ENCODE results near the gene AMBRA1. TPM values are rescaled to one million over a fixed set of nuclear protein-coding genes. Genes with fewer than 3 reads are reported as not detected.

AMBRA1 gene
- total RNA-seq, 1 donor from 2014 or later = 25.1 TPM

DNA sequence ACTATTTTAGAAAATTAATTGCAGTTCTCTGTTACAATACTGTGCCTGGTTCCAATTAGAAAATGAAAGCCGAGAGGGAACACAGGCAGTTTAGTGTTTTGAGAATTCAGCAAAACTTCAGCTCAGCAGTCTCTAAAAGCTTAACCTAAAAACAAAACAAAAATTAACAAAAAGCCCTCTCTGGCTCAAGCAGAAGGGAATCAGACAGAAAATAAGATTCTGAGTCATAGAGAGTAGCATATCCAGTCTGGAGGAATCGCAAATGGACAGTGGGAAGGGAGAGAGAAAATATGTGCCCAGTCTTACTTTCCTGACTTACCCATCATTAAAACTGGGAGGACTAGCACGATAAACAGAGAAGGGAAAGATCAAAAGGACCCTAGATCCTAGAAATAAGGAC, 164.1 kb downstream of the AMBRA1 start:
- DNase-seq (ENCODE audit: low spot score) = no peak
- H3K4me1 Mint-ChIP-seq (ENCODE audit: low read depth) = peaks cover 11% of the 10 kb centered on the region
- peaks cover 20% of the 10 kb centered on the region for H3K36me3 Mint-ChIP-seq (ENCODE audit: low read depth)
- no peaks in the 10 kb centered on the region for H3K9me3 Mint-ChIP-seq (ENCODE audit: low read depth)
- TF ChIP-seq, protein P1, sequence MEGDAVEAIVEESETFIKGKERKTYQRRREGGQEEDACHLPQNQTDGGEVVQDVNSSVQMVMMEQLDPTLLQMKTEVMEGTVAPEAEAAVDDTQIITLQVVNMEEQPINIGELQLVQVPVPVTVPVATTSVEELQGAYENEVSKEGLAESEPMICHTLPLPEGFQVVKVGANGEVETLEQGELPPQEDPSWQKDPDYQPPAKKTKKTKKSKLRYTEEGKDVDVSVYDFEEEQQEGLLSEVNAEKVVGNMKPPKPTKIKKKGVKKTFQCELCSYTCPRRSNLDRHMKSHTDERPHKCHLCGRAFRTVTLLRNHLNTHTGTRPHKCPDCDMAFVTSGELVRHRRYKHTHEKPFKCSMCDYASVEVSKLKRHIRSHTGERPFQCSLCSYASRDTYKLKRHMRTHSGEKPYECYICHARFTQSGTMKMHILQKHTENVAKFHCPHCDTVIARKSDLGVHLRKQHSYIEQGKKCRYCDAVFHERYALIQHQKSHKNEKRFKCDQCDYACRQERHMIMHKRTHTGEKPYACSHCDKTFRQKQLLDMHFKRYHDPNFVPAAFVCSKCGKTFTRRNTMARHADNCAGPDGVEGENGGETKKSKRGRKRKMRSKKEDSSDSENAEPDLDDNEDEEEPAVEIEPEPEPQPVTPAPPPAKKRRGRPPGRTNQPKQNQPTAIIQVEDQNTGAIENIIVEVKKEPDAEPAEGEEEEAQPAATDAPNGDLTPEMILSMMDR (IDR thresholded peaks at IDR 0.05) = no peak
- H3K4me3 Mint-ChIP-seq (ENCODE audit: unreplicated experiment) = no peak overlapping the region
- no peaks in the 10 kb centered on the region for H3K27me3 Mint-ChIP-seq (ENCODE audit: low read depth)
- peak overlapping the region; percentile 55 for H3K27ac Mint-ChIP-seq (ENCODE audit: unreplicated experiment)

- Mint-ChIP-seq H3K27me3 (ENCODE audit: low read depth) (no peaks in the 10 kb centered on the region), H3K36me3 (ENCODE audit: low read depth) (peaks cover 19% of the 10 kb centered on the region), H3K27ac (ENCODE audit: unreplicated experiment) (no peak overlapping the region), H3K4me1 (ENCODE audit: low read depth) (peaks cover 11% of the 10 kb centered on the region), H3K9me3 (ENCODE audit: low read depth) (no peaks in the 10 kb centered on the region), H3K4me3 (ENCODE audit: unreplicated experiment) (no peak overlapping the region)
- DNase-seq (ENCODE audit: low spot score) = no peak
- TF ChIP-seq, protein P1 (IDR thresholded peaks at IDR 0.05) = no peak
Observed at GRCh38 chr11:46427364-46427763, 166.5 kb downstream of the AMBRA1 start.

GRCh38 chr11:46426233-46426991, 167.4 kb downstream of the AMBRA1 start:
- Mint-ChIP-seq H3K4me1 (ENCODE audit: low read depth) (peaks cover 11% of the 10 kb centered on the region), H3K9me3 (ENCODE audit: low read depth) (no peaks in the 10 kb centered on the region), H3K4me3 (ENCODE audit: unreplicated experiment) (no peak overlapping the region), H3K27me3 (ENCODE audit: low read depth) (no peaks in the 10 kb centered on the region), H3K36me3 (ENCODE audit: low read depth) (peaks cover 20% of the 10 kb centered on the region), H3K27ac (ENCODE audit: unreplicated experiment) (no peak overlapping the region)
- no peak for DNase-seq (ENCODE audit: low spot score)
- TF ChIP-seq, protein P1 (IDR thresholded peaks at IDR 0.05) = no peak

- H3K4me3 Mint-ChIP-seq (ENCODE audit: unreplicated experiment) = no peak overlapping the region
- H3K27ac Mint-ChIP-seq (ENCODE audit: unreplicated experiment) = no peak overlapping the region
- H3K4me1 Mint-ChIP-seq (ENCODE audit: low read depth) = no peaks in the 10 kb centered on the region
- no peak for DNase-seq (ENCODE audit: low spot score)
- no peaks in the 10 kb centered on the region for H3K27me3 Mint-ChIP-seq (ENCODE audit: low read depth)
- no peaks in the 10 kb centered on the region for H3K9me3 Mint-ChIP-seq (ENCODE audit: low read depth)
- peaks cover 16% of the 10 kb centered on the region for H3K36me3 Mint-ChIP-seq (ENCODE audit: low read depth)
- TF ChIP-seq, protein P1 (IDR thresholded peaks at IDR 0.05) = no peak
Observed at GRCh38 chr11:46422588-46422987, 171.2 kb downstream of the AMBRA1 start.

DNA sequence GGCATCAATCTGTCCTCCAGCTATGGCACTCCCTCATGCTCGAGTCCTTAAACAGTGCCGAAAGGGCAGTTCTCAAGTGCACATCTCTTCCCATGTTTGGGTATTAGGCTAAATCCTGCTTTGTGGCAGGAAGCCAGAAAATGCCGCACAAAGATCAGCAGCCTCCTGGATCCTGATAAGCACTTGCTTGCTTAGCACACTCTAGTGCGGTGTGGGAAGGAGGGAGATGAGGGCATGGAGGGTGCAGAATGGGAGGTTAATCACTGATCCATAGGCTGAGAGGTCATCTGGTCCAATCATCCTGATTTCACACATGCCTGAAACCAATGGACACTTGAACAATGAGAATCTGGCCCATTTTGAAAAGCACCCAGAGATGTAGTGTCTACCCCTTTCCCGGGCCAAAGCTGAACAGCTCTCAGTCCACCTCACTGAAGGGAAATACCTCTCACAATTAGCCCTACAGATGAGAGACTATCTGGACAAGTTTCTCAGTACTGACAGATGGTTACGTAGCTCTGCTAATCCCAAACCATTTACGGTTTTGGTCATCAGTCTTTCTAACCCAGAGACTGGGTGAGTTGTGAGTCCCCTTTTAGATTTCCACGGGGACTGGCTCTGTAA, 172.5 kb downstream of the AMBRA1 start:
- peaks cover 21% of the 10 kb centered on the region for H3K36me3 Mint-ChIP-seq (ENCODE audit: low read depth)
- no peaks in the 10 kb centered on the region for H3K27me3 Mint-ChIP-seq (ENCODE audit: low read depth)
- TF ChIP-seq, protein P1 (IDR thresholded peaks at IDR 0.05) = no peak
- no peak overlapping the region for H3K4me3 Mint-ChIP-seq (ENCODE audit: unreplicated experiment)
- H3K27ac Mint-ChIP-seq (ENCODE audit: unreplicated experiment) = no peak overlapping the region
- DNase-seq (ENCODE audit: low spot score) = no peak
- H3K9me3 Mint-ChIP-seq (ENCODE audit: low read depth) = no peaks in the 10 kb centered on the region
- no peaks in the 10 kb centered on the region for H3K4me1 Mint-ChIP-seq (ENCODE audit: low read depth)

Data from chondrocyte (in vitro differentiated cells).